GM18517 (cell line): ENCODE data around the gene AFAP1L1.

Experiments
- ATAC-seq: cut with Tn5 transposase; IDR thresholded peaks from one replicate; pipeline ENCODE4 v1.9.1; 2021; ENCODE audit warnings: mild to moderate bottlenecking, moderate library complexity; ENCODE audit not compliant: unreplicated experiment

The AFAP1L1 gene

GRCh38 chr5:149367972-149368645 is 96.5 kb downstream of the AFAP1L1 start:
- ATAC-seq = no peak

- no peak for ATAC-seq
Measured at GRCh38 chr5:149370878-149371277, 99.2 kb downstream of the AFAP1L1 start.

GRCh38 chr5:149371296-149371962 is 99.8 kb downstream of the AFAP1L1 start:
- no peak for ATAC-seq

GRCh38 chr5:149372076-149372795 is 100.6 kb downstream of the AFAP1L1 start:
- no peak for ATAC-seq

- ATAC-seq = no peak
Measured at GRCh38 chr5:149372932-149373331, 101.3 kb downstream of the AFAP1L1 start.

- ATAC-seq = no peak
Measured at GRCh38 chr5:149374303-149374702, 102.6 kb downstream of the AFAP1L1 start.

- ATAC-seq = no peak
Measured at GRCh38 chr5:149374801-149375200, 103.1 kb downstream of the AFAP1L1 start.

- no peak for ATAC-seq
Measured at GRCh38 chr5:149375434-149375833, 103.8 kb downstream of the AFAP1L1 start.

- no peak for ATAC-seq
Measured at GRCh38 chr5:149376104-149376503, 104.4 kb downstream of the AFAP1L1 start.

- ATAC-seq = no peak
Measured at GRCh38 chr5:149376711-149377447, 105.2 kb downstream of the AFAP1L1 start.

GRCh38 chr5:149378241-149378820 is 106.7 kb downstream of the AFAP1L1 start:
- ATAC-seq = no peak

- ATAC-seq = no peak
Measured at GRCh38 chr5:149379177-149379761, 107.6 kb downstream of the AFAP1L1 start, which contains the start of gene IL17B. TSS of gene IL17B (minus strand) at chr5:149379292. CDS start at chr5:149379225, 67 bp downstream.

- ATAC-seq = no peak
Measured at GRCh38 chr5:149379818-149380374, 108.2 kb downstream of the AFAP1L1 start.

GRCh38 chr5:149380466-149381121 is 108.9 kb downstream of the AFAP1L1 start:
- no peak for ATAC-seq

- no peak for ATAC-seq
Measured at GRCh38 chr5:149381261-149381985, 109.8 kb downstream of the AFAP1L1 start.

GRCh38 chr5:149381986-149382338 is 110.3 kb downstream of the AFAP1L1 start:
- ATAC-seq = peak; percentile 72

GRCh38 chr5:149382517-149383220 is 111.0 kb downstream of the AFAP1L1 start:
- ATAC-seq = no peak

- no peak for ATAC-seq
Measured at GRCh38 chr5:149383399-149383798, 111.7 kb downstream of the AFAP1L1 start.
